GM18498 (cell line): ENCODE measurements around the gene CHRFAM7A.
"Not testable (repeated sequence)": the region's sequence is repeated elsewhere in the genome, so short reads cannot be mapped to it uniquely, and the experiment has no call there.

ENCODE experiments used
- ATAC-seq: cut with Tn5 transposase; IDR thresholded peaks from one replicate; pipeline ENCODE4 v1.9.1; 2021; ENCODE audit warnings: mild to moderate bottlenecking, moderate library complexity; ENCODE audit not compliant: unreplicated experiment

The CHRFAM7A gene

GRCh38 chr15:30392766-30393663 is at the start of gene CHRFAM7A:
Gene CHRFAM7A, minus strand, starts transcription at chr15:30393540. Its CDS starts 10,189 bp downstream, at chr15:30383351.
- not testable (repeated sequence) for ATAC-seq

GRCh38 chr15:30438348-30438747 is 45.0 kb upstream of the CHRFAM7A start:
- ATAC-seq, result not testable (repeated sequence)

- ATAC-seq, result not testable (repeated sequence)
Observed at GRCh38 chr15:30435878-30436277, 42.5 kb upstream of the CHRFAM7A start.

GRCh38 chr15:30420723-30421122 is 27.4 kb upstream of the CHRFAM7A start:
- not testable (repeated sequence) for ATAC-seq

GRCh38 chr15:30414160-30414559 is 20.8 kb upstream of the CHRFAM7A start, which contains the start of gene GOLGA8R:
Gene GOLGA8R, minus strand, starts transcription at chr15:30414260. Its CDS starts 98 bp downstream, at chr15:30414162.
- not testable (repeated sequence) for ATAC-seq

GRCh38 chr15:30407636-30408035 is 14.3 kb upstream of the CHRFAM7A start:
- not testable (repeated sequence) for ATAC-seq

GRCh38 chr15:30398988-30399387 is 5.6 kb upstream of the CHRFAM7A start:
- ATAC-seq, result not testable (repeated sequence)

- ATAC-seq, result not testable (repeated sequence)
Observed at GRCh38 chr15:30393664-30393991, 288 bp upstream of the CHRFAM7A start.

GRCh38 chr15:30386318-30386887 is 6.9 kb downstream of the CHRFAM7A start:
- not testable (repeated sequence) for ATAC-seq

GRCh38 chr15:30377082-30377413 is 16.3 kb downstream of the CHRFAM7A start:
- ATAC-seq, result not testable (repeated sequence)

GRCh38 chr15:30376375-30377081 is 16.8 kb downstream of the CHRFAM7A start:
- not testable (repeated sequence) for ATAC-seq

GRCh38 chr15:30375872-30376271 is 17.5 kb downstream of the CHRFAM7A start:
- ATAC-seq, result not testable (repeated sequence)

GRCh38 chr15:30374862-30375261 is 18.5 kb downstream of the CHRFAM7A start:
- ATAC-seq, result not testable (repeated sequence)

GRCh38 chr15:30368271-30368670 is 25.1 kb downstream of the CHRFAM7A start:
- ATAC-seq, result not testable (repeated sequence)

GRCh38 chr15:30367246-30367645 is 26.1 kb downstream of the CHRFAM7A start:
- not testable (repeated sequence) for ATAC-seq

- ATAC-seq, result not testable (repeated sequence)
Observed at GRCh38 chr15:30361404-30361803, 31.9 kb downstream of the CHRFAM7A start.

GRCh38 chr15:30360990-30361389 is 32.4 kb downstream of the CHRFAM7A start:
- not testable (repeated sequence) for ATAC-seq

GRCh38 chr15:30355043-30355442 is 38.3 kb downstream of the CHRFAM7A start:
- ATAC-seq, result not testable (repeated sequence)

GRCh38 chr15:30349803-30350202 is 43.5 kb downstream of the CHRFAM7A start:
- ATAC-seq, result not testable (repeated sequence)

GRCh38 chr15:30336584-30336983 is 56.8 kb downstream of the CHRFAM7A start:
- ATAC-seq, result not testable (repeated sequence)

GRCh38 chr15:30334152-30334551 is 59.2 kb downstream of the CHRFAM7A start:
- not testable (repeated sequence) for ATAC-seq
